Neuron (in vitro differentiated cells): Measurements from ENCODE around the gene CNGB1.

Experiments used
- H2AFZ ChIP-seq: one replicate; pipeline ENCODE4 v1.6.1; 2013; ENCODE audit warnings: low read depth, mild to moderate bottlenecking, inconsistent platforms, low read length, moderate library complexity
- H3K27me3 ChIP-seq: one replicate; pipeline ENCODE4 v1.6.1; 2013; ENCODE audit warnings: low read length; ENCODE audit not compliant: insufficient read depth
- H3K36me3 ChIP-seq: one replicate; pipeline ENCODE4 v1.6.1; 2013; ENCODE audit warnings: low read length; ENCODE audit not compliant: insufficient read depth
- H3K4me1 ChIP-seq: one replicate; pipeline ENCODE4 v1.6.1; 2013; ENCODE audit warnings: low read length; ENCODE audit not compliant: insufficient read depth
- H3K4me3 ChIP-seq: 2 replicates; pipeline ENCODE4 v1.5.1; 2013; ENCODE audit warnings: mild to moderate bottlenecking, low read length, moderate library complexity
- H3K9me3 ChIP-seq: one replicate; pipeline ENCODE4 v1.6.1; 2013; ENCODE audit warnings: low read length

Gene CNGB1

DNA sequence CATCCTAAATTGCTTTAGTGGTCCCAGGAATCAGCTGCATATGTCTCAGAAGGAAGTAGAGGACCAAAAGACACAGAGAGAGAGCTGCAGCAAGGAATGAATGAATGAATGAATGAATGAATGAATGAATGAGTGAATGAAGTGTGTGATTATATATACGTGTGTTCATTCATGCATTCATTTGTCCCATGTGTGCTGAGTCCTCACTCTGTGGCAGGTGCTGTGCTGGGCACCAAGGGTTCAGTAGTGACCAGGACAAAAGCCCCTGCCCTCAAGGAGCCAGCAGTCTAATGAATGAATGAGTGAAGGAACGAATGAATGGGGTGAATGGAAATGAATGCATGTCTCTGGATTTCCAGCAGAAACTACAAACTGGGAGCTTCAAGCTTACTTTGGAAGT is 9.4 kb downstream of the CNGB1 start:
- H3K9me3 ChIP-seq: no peaks in the 10 kb centered on the region
- H3K36me3 ChIP-seq: no peaks in the 10 kb centered on the region
- H3K27me3 ChIP-seq: peaks cover 26% of the 10 kb centered on the region
- H2AFZ ChIP-seq: no peak overlapping the region
- no peak overlapping the region for H3K4me3 ChIP-seq
- H3K4me1 ChIP-seq: no peaks in the 10 kb centered on the region

DNA sequence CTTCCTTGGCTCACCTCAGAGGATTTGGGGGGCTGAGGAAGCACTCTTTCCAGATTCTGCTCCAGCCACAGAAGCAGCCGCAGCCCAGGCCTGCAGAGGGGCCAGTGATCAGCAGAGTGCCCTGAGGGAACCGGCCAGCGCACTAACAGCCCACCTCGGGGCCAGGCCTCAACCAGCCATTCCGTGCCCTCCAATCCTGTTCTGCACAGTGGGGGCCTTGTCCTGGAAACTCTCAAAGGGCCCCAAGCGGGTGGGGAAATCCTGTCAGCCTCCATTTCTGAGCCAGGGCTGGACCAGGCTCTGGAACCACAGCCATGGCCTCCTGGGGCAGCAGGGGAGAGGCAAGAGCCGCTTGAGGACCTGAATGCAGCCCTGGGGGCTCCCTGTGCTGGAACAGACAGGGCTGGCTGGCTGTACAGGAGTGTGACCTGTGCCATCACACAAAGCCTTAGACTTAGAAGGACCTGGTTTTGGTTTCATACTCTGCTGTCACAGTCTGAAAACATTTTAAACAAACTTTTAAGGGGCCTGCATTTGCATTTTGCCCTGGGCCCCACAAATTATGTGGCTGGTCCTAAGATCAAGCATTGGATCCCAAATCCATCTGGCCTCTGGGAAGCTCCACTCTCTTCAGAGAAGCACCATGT is 10.0 kb downstream of the CNGB1 start:
- no peak overlapping the region for H3K4me3 ChIP-seq
- no peak overlapping the region for H2AFZ ChIP-seq
- peaks cover 26% of the 10 kb centered on the region for H3K27me3 ChIP-seq
- no peaks in the 10 kb centered on the region for H3K9me3 ChIP-seq
- no peaks in the 10 kb centered on the region for H3K4me1 ChIP-seq
- H3K36me3 ChIP-seq: no peaks in the 10 kb centered on the region

DNA sequence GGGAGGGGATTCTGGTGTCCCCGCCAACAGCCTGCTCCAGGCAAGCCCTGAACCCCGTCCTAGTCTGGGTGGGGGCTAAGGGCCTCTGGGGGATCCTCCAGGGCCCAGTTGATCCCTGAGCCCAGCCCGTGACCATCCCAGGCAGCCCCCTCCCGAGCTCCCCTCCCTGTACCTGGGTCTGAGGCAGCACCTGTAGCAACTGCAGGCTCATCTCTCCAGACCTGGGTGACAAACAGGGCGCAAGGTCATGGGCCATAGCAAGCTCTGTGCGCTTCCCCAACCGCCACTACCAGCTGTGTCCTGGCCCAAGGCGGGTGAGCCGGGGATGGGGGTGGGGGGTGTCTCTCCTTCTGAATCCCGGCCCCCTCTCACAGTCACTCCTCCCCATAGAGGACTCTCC is 10.6 kb downstream of the CNGB1 start:
- Histone ChIP-seq H3K27me3 (peaks cover 26% of the 10 kb centered on the region), H3K4me3 (no peak overlapping the region), H3K9me3 (no peaks in the 10 kb centered on the region), H3K4me1 (no peaks in the 10 kb centered on the region), H2AFZ (no peak overlapping the region), H3K36me3 (no peaks in the 10 kb centered on the region)

DNA sequence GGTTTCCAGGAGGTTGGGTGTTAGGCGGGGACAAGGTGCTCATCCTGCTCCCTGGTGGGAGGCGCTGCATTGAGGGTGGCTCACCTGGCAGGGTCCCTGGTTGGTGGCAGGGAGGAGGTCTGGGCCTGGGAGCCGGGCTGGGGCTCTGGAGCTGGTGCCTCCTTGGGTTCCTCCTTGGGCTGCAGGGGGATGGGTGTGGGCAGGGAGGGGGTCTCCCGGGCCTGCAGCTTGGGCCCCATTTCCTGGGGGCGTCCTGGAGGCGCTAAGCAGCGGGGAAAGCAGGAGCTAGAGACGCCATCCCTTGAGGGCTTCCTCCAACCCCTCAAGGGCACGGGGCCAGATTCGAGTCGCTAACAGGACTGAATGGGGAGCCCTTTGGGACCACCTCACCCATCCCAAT is 11.1 kb downstream of the CNGB1 start:
- H2AFZ ChIP-seq: no peak overlapping the region
- no peaks in the 10 kb centered on the region for H3K36me3 ChIP-seq
- no peaks in the 10 kb centered on the region for H3K4me1 ChIP-seq
- H3K9me3 ChIP-seq: no peaks in the 10 kb centered on the region
- no peak overlapping the region for H3K4me3 ChIP-seq
- H3K27me3 ChIP-seq: peaks cover 26% of the 10 kb centered on the region

DNA sequence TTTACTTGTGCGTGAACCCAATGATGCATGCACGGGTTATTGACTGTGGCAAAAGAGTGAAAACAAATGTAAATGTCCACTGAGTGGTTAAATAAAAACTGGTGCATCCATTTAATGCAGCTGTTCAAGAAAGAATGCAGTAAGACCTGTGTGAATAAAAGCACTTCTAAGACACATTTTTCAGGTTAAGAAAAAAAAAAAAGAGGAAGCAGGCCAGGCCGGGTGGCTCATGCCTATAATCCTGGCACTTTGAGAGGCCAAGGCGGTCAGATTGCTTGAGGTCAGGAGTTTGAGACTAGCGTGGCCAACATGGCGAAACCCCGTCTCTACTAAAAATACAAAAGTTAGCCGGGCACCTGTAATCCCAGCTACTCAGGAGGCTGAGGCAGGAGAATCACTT is 11.8 kb downstream of the CNGB1 start:
- H3K4me3 ChIP-seq: no peak overlapping the region

DNA sequence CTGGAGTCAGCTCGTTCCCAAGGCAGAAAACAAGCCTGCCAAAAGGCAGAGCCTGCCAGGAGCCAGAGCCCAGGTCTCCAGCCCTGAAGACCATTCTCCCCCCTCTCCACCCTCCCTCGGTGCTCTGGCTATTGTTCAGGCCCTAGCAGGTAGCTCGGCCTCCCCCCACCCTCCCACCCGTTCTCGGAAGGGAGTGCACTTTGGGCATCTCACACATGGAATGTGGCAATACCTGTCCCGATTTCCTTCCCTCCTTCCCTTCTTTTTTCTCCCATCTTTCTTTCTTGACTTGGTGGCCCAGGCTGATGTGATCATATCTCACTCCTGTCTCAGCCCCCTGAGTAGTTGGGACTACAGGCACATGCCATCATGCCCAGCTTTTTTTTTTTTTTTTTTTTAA is 12.4 kb downstream of the CNGB1 start:
- peaks cover 26% of the 10 kb centered on the region for H3K27me3 ChIP-seq

More for the DNA sequence above, 11.8 kb downstream of the CNGB1 start:
- Histone ChIP-seq H3K27me3 (peaks cover 26% of the 10 kb centered on the region), H3K4me1 (no peaks in the 10 kb centered on the region), H3K36me3 (no peaks in the 10 kb centered on the region), H2AFZ (no peak overlapping the region), H3K9me3 (no peaks in the 10 kb centered on the region)

DNA sequence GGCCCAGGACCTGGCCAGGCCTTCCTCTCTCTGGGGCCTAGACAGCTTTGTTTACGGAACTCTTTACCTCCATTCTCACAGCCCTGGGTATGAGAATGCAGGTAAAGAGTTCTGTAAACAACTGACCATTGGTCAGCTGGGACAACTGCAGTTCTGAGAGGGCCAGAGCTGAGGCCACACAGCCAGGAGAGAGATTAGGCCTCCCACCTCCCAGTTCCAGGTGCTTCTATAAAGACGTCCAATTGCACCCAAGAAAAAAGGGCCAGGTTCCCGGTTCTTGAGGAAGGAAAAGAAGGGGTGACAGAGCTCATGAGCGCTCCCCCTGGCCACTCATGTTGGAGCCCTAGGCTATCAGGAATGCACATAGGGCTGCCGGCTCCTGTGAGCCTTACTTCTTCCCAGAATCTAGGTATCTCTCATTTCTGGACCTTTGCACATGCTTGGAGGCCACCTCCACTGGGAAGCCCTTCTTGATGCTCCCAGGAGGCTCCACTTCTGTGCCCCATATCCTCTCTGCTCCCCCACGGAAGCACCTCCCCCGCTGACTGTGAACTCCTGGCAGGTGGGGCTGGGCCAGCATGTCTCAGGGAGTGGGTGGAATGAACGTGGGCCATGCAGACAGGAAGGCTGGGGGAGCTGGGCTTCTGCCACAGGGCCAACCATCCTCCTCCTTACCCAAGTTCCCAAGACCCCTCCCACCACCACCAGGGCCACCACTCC is 13.1 kb downstream of the CNGB1 start:
- Histone ChIP-seq H3K4me1 (no peaks in the 10 kb centered on the region), H2AFZ (no peak overlapping the region), H3K4me3 (no peak overlapping the region), H3K9me3 (no peaks in the 10 kb centered on the region), H3K27me3 (peaks cover 24% of the 10 kb centered on the region), H3K36me3 (no peaks in the 10 kb centered on the region)

More for the DNA sequence above, 12.4 kb downstream of the CNGB1 start:
- Histone ChIP-seq H3K36me3 (no peaks in the 10 kb centered on the region), H3K9me3 (no peaks in the 10 kb centered on the region), H2AFZ (no peak overlapping the region), H3K4me3 (no peak overlapping the region), H3K4me1 (no peaks in the 10 kb centered on the region)

DNA sequence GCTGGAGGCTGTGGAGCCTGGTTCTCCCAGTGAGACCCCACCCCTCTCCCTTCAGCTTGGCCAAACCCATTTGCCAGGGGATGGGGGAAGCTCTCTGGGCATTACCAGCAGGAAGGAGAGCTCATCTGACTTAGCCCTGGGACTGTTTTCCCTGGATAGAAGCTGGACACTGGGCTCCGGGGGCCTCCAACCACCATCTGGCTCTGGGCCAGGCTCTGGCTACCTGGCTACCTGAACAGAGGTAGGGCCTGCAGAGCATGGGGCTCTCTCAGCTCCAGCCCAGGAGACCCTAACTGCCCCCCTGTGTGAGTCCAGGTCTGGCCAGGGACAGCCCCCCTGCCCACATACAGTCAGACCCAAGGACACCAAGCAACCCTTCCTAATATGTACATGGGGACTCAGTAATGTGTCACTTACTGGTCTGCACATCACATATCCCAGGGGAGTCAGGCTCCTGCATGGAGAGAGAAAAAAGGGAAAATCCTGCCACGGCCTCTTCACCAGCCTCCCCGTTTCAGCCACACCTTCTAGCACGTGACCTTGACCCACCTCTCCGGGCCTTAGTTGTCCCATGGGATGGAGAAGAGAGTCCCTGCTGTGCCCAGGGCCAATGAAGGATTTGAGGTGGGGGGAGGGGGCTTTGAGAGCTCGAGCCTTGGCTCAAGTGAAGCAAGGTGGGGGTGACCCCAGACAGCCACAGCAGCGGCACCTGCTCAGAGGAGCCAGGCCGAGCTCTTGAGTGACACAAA is 13.8 kb downstream of the CNGB1 start:
- no peaks in the 10 kb centered on the region for H3K36me3 ChIP-seq
- no peak overlapping the region for H3K4me3 ChIP-seq
- no peak overlapping the region for H2AFZ ChIP-seq
- H3K27me3 ChIP-seq: peaks cover 19% of the 10 kb centered on the region
- no peaks in the 10 kb centered on the region for H3K4me1 ChIP-seq
- H3K9me3 ChIP-seq: no peaks in the 10 kb centered on the region

DNA sequence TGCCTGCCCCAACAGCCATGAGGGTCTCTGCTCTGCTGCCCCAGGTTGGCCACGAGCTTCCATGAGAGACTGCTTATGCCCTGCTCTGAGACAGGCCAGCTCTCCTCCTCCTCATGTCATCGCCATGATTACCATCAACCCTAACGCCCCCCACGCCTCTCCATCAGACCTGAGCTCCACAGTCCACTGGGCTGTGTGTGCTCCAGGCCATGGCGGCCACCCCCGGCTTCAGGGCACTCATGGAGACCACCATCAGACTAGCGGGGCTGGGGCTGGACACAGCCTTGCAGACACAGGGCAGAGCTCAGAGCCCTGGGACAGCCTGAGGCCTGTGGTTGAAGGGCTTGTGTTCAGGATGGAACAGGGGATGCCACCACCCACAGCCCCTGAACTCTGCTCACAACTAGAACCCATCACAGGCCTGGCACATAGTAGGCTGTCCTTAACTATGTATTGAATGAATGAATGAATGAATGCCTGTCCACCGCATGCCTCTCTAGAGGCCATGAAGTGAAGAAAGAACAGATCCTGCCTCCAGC is 14.6 kb downstream of the CNGB1 start:
- Histone ChIP-seq H3K27me3 (peaks cover 15% of the 10 kb centered on the region), H3K4me1 (no peaks in the 10 kb centered on the region), H3K36me3 (no peaks in the 10 kb centered on the region), H3K9me3 (no peaks in the 10 kb centered on the region), H3K4me3 (no peak overlapping the region), H2AFZ (no peak overlapping the region)

DNA sequence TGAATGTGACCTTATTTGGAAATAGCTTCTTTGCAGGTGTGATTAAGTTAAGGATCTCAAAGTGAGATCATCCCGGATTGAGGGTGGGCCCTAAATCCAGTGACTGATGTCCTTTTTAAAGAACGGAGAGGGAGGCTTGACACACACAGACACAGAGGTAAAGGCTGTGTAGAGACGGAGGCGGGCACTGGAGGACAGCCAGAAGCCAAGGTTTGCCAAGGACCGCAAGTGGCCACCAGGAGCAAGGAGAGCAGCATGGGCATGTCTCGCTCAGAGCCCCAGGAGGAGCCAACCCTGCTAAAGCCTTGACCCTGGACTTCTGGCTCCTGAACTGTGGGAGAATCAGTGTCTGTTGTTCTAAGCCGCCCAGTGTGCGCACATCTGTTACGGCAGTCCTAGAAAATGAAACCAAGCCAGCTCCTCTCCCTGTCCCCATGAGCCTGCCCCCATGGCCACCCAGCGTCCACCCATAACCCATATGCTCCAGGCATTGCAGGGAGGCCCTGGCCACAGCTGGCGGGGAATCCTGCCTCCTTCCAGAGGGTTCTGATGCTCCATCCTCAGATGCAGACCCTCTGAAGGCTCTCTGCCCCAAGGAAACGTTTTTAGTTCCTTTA is 15.2 kb downstream of the CNGB1 start:
- Histone ChIP-seq H3K4me3 (no peak overlapping the region), H3K9me3 (no peaks in the 10 kb centered on the region), H3K36me3 (no peaks in the 10 kb centered on the region), H2AFZ (no peak overlapping the region), H3K4me1 (no peaks in the 10 kb centered on the region), H3K27me3 (peaks cover 15% of the 10 kb centered on the region)

DNA sequence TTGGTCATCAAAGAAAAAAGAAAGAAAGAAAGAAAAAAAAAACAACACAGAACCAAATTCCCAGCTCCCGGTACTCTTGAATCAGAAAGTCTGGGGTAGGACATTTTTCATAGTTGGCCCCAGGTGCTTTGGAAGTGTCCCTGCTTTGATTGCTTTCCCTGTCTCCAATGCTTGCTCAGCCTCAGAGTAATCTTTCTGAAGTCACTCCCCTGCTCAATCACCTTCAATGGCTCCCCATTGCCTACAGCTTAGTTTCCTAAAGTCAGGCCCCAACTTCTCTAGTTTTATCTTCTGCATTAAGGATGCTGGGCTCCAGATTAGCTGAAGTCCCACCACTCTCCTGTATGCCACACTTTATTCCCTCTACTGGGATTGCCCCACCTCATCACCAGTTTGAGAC is 17.1 kb downstream of the CNGB1 start:
- Histone ChIP-seq H3K4me1 (no peaks in the 10 kb centered on the region), H3K36me3 (no peaks in the 10 kb centered on the region), H3K27me3 (peaks cover 5% of the 10 kb centered on the region), H3K9me3 (no peaks in the 10 kb centered on the region), H3K4me3 (no peak overlapping the region), H2AFZ (no peak overlapping the region)

DNA sequence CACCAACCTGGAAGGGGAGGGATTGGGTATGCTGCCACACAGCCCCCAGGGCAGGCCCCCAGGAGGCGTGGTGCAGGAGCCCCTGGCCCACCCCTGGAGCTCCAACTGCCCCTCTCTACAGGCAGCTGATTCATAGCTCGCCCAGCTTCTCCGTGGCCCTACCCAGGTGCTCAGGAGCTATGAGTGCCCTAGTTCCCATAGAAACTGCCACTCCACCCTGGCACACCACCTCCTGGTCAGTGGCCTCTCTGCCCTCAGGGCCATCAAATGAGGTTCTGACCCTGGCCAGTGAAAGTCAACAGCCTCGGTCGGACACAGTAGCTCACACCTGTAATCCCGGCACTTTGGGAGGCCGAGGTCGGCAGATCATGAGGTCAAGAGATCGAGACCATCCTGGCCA is 18.0 kb downstream of the CNGB1 start:
- peaks cover 3% of the 10 kb centered on the region for H3K27me3 ChIP-seq
- H2AFZ ChIP-seq: no peak overlapping the region
- no peak overlapping the region for H3K4me3 ChIP-seq
- H3K9me3 ChIP-seq: no peaks in the 10 kb centered on the region
- H3K4me1 ChIP-seq: no peaks in the 10 kb centered on the region
- no peaks in the 10 kb centered on the region for H3K36me3 ChIP-seq
